Measurements from ENCODE around the gene SH3TC2.

Gene SH3TC2

DNA sequence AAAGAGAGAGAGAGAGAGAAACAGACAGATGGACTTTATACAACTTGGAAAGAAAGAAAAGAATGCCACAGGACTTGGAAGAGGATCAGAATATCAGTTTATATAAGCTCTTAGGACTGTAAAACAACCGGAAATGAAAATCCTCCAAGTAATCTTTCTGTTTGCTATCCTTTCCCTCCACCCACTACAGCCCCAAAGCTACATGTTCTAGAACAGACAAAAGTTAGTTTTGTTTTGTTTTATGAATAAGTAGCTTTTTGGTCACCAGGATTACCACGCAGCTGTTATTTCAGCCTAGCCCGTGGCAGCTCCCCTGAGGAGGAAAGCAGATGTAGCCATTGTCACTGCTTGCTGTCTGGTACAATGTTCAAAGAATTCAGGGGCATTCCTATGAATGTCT, 66.6 kb downstream of the SH3TC2 start:
- no peak for DNase-seq

DNA sequence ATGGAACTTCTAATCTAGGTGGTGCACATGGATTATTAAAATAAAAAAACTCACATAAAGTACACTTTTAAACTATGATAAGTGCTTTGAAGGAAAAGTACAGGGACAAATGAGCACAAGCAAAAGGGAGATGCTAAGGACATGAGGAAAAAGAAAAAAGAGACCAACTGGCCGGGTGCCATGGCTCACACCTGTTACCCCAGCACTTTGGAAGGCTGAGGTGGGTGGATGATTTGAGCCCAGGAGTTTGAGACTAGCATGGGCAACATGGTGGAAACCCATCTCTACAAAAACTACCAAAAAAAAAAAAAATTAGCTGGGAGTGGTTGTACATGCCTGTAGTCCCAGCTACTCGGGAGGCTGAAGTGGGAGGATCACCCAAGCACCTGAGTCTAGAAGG, 67.1 kb downstream of the SH3TC2 start:
- no peak for DNase-seq

DNA sequence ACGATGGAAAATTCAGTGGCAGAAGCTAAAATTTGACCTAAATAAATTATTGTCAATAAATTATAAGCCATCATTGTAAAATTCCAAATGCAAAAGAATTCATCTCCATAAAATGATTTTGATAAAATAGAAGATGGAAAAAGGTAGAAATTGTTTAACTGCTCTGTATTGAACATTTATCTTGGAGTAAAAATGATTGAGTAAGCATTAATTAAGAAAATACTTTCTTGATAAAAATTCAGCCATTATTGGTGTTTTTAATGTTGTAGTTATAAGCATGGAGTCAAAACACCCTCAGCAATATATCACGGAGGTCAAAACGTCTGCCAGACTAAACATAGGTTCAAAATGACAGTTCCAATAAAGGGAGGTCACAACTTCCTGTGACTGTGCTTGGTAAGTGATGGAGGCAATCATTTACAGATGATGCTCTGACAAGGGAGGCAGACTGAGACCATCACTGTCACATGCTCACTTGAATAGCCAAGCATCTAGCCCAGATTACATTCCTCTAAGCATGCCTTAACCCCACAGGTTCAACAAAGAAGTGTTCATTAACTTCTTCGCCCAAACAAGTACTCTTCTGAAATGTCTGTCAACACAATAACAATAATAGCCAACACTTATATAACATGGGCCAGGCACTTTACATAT, 69.5 kb downstream of the SH3TC2 start:
- no peak for DNase-seq

DNA sequence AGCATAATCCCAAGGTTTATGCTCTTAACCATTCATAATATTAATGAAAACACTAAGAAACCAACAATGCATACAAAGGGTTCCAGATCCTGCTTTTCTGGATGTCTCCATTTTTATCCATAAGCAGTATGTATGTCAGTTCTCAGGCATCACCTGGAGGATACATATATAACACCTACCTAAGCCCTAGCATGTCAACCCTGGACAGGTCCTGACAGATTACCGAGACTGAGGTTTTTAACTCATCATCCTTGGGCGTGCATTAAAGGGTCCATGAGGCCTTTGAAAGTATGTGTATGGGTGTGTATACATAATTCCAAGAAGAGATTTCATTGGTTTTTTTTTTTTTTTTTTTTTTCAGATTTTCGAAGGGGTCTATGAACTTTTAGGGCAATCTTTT, 70.6 kb downstream of the SH3TC2 start:
- DNase-seq: no peak

DNA sequence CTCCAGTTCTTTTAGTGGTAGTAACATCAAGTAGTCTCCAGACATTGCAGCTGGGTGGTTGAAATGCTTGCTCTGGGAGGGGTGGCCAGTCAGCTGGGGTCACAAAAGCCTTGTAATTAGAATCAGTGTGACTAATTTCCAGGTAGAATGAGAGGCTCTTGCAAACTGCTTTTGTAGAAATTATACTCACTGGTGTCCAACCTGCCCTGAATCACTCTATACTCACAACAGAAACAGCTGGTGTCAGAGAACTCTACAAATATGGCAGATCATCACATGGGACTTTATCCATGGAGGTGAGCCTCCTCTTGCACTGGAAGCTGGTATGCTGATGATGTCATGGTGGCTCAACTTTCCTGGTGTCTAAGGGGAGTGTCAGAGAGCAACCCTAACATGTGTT, 71.3 kb downstream of the SH3TC2 start:
- no peak for DNase-seq

DNA sequence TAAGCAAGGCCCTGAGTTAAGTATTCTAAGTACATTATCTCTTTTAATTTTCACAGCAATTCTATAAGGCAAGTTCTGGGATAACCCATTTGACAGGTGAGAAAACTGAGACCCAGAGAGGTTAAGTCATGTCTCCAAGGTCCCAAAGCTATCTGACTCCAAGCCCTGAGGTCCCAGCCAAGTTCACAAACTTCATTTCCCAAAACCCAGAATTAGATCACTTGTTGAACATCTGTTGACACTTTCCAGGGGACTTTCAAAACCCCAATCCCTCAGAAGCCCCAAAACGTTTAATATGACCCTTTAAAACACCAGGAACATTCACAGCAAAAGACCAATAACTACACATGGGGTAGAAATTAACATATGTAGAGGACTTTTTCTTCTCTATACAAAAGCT, 72.0 kb downstream of the SH3TC2 start:
- no peak for DNase-seq

DNA sequence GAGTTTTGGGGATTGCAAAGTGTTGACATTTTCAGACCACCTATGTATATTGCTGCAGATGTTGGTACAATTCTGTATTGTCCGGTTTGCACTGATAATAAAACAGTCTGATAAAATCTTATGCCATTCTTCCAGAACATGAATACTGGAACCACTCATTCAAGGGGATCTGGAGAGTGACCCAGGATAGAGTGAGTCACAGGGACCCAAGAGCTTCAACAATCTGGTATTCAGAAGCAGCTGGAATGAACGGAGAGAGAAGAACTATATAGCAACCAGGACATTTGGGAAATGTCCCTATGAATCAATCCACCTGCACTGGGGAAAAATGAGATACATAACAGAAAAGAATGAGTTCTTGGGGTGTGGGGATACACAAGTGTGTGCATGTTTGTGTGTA, 73.3 kb downstream of the SH3TC2 start:
- no peak for DNase-seq

DNA sequence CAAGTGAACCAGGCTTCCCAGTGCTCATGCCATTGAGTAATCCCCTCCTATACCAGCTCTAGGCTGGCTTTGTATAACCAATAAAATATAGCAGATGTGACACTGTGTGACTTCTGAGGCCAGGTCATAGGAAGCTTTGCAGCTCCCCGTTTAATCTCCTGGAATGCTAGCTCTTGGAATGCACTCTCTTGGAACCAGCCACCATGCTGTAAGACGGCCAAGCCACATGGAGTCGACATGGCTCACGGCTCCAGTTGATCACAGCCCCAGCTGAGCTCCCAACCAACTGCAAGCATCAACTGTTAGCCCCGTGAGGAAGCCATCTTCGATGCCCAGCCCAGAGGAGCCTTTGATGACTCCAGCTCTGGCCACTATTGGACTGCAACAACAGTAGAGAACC, 74.5 kb downstream of the SH3TC2 start:
- DNase-seq: no peak

DNA sequence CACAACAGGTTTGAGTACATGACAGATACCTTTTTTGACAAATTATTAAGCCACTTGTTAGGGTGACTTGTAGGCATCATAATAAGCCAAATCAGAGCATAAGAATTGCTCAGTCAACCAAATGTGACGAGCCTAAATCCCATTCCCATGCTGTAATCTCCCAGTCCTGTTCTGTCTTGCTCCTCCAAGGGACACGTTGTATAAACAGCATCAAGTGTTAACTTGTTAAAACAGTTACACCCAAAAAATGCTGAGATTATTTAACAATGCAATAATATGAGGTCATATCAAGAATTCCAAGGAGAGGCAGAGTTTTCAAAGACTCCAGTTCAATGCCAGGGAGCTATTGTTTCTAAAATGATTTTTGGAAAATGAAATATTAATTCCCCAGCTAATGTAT, 76.2 kb downstream of the SH3TC2 start:
- no peak for DNase-seq

DNA sequence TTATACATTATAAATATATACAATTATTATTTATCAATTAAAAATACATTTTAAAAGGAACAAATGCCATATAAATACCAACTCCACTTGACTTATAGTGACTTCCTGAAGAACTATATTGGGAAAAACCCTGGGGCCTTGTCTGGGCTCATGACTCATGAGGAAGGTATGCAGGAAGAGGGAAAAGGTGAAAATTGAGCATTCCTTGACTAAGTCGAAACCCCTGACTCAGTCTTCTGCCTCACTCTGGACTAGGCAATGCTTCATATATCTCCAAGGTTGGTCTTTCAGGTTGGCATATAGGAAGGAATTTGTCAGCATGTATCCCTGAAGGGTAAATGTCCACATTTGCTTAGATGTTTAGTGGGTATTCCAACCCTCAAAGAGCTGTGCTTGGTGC, 78.5 kb downstream of the SH3TC2 start:
- no peak for DNase-seq

DNA sequence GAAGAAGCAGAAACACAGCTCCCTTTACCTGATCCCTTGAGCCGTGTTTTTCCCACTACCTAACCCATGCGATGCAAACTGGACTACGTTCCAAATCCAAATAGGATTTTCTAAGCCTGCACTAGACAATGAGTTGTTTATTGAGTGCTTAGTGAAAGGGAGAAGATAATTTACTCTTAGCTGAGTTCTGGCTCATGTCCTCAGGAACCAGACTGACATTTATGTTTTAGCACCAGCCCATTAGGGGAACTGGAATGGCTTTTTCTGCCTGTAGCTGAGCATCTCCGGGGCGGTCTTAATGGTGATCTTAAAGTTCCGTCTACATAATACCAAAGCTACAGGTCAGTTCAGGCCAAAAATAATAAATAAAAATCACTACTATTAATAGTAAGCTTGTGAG, 81.5 kb downstream of the SH3TC2 start:
- DNase-seq: no peak

DNA sequence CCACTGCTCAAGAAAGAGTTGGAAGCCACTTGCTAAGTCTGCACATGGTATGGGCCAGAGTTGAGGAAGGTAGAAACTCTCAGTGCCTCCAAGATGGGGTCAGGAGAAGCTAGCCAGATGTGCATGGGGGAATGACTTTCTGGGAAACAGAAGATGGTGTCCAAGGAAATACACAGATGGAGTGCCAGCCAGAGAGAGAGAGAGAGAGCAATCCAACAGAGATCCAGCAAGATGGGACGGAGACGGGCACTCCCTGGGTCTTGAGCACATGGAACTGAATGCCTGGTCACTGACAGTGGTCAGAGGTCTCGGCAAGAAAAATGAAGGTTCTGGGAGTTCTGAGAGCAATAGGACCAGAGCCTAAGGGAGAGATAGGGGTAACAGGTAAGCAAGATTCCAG, 82.1 kb downstream of the SH3TC2 start:
- DNase-seq: no peak

DNA sequence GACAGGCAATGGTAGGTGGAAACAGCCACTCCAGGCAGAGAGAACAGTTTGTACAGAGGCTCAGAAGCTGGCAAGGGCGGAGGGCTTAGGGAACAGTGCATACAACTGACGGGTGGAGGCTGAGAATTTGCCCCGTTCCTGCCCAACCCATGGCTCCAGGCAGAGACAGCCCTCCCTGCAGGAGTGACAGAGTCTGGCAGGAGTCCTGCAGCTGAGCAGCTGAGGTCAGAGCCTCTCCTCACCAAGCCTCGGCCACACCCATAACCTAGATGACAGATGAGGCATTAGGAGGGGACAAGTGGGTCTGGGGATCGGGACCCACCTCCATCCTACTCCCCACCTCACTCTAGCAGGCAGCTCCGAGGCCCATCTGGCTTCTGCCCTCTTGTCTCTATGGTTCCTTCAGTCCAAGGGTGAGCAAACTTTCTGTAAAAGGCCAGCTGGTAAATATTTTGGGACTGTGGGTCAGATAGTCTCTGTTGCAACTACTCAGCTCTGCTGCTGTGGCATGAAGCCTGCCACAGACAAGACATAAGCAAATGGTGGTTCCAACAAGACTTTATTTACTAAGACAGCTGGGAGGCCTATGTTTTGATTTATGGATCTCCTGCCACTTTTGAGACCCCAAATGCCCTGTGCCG, 83.7 kb downstream of the SH3TC2 start:
- no peak for DNase-seq

DNA sequence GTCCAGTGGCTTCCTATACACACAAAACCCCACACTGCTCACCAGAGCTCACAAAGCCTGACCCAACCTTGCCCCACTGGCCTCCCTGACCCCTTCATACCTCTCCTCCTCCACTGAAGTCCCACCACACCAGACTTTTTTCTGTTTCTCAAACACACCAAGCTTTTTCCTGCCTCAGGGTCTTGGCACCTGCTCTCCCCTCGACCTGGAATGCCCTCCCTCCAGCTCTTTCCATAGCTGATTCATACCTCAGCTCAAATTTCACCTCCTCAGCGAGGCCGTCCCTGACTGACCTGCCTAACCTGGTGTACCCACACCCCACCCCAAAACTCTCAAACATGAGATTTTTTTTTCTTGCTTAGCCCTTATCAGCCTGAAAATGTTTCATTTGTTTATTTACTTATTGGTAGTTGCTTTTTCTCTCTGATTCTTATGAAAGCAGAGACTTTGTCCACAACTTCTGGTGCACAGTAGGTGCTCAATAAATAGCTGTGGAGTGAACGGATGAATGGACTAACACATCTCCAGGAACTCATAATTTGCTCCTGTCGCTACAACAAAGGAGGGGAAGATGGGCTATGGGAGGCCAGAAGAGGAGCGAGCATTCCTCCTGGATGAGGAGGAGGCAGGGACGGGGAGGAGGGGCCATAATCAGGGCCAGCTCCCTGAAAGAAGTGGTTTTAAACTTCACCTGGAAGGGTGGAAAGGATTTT, 84.3 kb downstream of the SH3TC2 start:
- no peak for DNase-seq

DNA sequence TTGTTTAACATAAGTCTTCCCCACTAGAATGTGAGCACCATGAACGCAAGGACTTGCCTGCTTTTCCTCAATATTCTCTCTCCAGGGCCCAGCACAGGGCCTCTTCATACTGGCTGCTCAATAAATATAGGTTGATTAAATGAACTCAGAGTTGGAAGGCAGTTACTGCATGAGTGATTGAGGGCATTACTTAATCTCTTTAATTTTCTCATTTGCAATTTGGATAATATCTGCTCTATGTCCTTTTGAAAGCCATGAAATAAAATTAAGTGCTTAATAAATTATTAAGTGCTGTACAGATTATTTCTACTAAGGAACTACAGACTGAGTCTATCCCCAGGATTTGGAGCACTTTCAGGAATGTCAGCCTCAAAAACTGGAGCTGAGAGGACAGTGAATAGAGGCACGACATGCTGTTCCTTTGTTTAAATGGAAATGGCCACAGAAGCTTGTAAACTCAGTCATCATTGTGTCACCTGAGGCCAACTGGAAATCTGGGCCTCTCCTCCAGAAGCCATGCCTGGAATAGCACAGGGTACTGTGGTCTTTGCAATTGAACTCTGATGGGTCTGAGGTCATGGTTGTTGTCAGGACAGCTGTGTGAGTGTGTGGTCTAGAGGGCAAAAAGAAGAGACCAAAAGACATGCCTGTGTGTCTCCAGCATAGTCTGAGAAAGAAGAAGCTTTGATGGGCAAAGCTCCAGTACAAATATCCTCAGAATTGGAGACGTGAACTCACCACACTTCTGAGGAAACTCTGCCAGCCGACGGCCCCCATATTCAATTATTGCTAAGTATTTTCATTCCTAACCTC, 86.1 kb downstream of the SH3TC2 start:
- DNase-seq: no peak

DNA sequence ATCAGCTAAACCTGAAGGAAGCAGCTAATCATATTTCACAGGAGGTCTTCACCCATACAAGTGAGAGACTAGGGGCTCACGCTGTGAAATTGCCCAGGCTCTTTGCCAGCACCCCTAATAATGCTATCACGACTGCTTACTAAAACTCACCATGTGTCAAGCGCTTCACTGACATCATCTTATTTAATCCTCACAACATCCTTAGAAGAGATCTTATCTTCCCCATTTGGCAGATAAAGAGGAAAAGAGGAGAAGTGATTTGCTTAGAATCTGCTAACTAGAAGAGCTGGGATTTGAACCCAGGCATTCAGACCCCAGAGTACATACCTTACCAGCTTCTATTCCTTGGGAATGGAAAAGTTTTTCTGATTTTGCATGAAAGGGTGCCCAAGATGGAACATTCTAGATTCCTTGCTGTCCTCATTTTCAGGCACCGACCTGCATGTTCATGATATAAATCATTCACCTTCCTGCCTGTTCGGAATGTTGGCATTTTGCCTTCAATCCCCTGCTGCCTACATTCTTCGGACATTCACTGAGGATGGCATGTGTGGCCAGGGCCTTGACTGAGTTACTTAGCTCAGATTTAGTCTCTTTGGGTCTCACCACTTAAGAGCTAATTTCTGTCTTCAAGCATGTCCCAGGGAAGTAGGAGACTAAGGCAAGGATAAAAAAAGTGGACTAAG, 88.1 kb downstream of the SH3TC2 start:
- no peak for DNase-seq

DNA sequence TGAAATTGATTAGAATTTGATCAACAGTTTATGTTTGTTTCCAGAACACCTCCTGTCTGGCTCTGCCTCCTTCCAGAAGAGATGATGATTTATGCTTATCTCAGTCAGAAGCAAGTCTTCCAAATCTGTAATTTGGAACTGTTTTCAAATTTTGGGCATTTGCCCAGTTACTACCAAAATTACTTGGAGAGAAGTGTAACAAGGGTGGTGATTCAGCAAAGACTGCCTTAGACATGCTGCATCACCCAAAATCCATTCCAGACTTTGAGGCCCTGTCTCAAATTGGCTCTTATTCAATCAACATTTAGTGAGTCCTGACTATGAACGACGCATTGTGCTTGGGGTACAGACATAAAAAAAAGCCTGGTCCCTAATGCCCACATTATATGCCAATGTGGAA, 89.4 kb downstream of the SH3TC2 start:
- DNase-seq: no peak

DNA sequence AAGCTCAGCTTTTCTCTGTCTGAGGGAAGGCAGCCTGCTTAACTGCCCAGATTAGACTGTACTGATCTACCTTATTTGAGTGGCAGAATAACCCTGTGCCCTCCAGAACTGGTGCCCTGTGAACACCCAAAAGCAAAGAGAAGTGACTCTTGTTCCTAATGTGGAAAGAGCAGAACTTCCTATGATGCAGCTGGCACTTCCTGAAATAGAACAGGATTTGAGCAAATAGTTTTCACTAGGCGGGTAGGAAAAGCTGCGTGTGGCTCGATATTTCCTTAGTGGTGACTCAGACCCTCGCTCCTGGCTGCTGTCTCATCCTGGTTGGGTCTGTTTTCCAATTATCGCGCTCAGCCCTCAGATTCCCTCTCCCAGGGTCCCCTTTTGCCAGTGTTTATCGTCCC, 89.9 kb downstream of the SH3TC2 start:
- DNase-seq: no peak

DNA sequence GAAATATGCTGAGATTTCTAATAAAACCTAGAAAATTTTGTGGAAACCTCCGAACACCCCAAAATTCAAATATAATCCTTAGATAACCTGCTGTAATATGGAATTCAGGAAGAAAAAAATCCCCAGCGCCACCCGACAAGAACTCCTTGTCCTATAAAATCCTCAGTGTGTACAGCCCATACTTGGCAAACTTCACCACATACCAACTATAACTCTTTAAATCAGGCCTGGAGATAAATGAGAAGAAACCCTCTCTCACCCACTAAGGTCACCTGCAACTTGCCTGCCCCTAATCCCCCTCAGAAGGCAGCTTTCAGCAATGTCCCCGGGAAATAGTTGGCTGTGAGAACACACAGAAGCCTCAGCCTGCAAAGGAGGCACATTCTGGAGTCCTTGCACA, 90.5 kb downstream of the SH3TC2 start:
- no peak for DNase-seq

DNA sequence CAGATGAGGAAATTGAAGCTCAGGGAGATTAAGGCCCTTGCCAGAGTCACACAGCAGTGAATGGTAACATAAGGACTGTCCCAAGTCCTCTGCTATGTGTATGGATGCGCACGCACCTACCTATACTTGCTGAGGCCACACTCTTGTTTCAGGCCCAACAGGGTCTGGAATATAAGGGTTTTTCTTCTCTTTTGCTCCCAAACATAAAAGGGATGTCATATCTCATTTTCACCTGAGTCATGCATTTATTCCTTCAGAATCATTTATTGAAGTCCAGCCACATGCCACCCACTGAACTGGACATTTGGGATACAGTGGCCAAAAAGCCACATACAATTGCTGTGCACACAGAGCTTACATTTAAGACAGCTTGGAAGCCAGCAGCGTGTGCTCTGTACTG, 92.0 kb downstream of the SH3TC2 start:
- DNase-seq: no peak

DNA sequence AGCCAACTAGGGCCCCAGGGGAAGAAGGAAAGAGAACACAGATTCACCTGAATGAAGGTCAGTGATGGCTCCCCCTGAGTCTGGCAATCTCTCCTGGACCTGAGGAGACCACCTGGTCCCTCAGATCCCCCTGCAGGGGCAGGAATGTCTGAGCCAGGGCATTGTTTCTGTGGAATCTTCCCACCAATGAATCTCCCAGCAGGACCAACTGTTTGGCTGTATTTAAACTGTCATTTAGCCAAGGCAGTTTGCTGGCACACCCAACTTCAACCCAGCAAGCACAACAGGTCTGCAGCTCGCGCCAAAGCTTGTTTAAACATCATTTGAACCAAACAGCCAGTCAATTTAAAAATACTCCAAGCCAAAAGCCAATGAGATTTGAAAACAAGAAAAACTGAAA, 92.6 kb downstream of the SH3TC2 start:
- no peak for DNase-seq

DNA sequence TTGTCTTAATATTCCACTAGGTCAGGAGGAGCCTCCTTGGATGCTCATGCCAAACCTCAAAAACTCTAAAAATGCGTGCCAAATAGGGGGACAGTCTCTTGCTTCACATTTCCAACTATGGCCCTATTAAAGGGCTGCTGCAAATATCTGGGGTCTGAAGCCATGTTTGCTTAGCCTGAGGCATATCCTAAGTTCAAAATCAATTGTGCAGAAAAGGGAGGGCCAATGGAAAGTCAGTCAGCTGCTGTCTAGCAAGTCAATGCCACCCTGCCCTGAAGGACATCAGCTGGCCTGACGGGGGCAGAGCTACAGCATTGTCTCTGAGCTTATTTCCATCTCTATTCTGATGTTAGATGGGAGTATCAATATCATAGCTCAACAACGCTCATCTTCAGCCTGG, 93.6 kb downstream of the SH3TC2 start:
- no peak for DNase-seq

DNA sequence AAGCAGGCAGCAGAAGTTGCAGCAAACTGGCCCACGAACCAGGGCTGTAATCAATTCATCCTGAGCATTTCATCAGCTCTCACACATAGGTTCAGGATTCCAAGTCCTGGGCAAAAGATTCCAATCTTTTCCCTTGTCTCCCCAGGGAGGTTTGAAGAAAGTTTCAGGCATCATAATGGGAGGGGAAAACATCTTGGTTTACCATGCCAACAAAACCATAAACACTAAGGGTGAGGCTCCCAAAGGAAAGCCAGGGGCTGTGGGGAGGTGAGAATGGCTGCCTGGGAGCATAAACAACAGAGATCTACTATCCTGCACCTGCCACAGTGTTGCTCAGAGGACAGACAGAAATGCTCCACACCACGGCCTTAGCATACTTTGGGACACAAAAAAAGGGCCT, 94.6 kb downstream of the SH3TC2 start:
- DNase-seq: no peak
